Adrenal gland (tissue), 19 donors: ENCODE data around the gene PDE4DIP. TPM values are rescaled to one million over a fixed set of nuclear protein-coding genes. Genes with fewer than 3 reads are reported as not detected.
"Not testable (repeated sequence)": the region's sequence is repeated elsewhere in the genome, so short reads cannot be mapped to it uniquely, and the experiment has no call there.

Experiments used
- DNase-seq, 7 donors: peaks; one replicate each; pipeline ENCODE4 v3.0.0-alpha.2; 2019 to 2020
- H3K27ac ChIP-seq, 5 donors: fragments of 200-600 bp; sonication (generic) in 4 of 5; 1 replicate in 3 of 5; 2 replicates in 2 of 5; pipeline versions ENCODE4 v1.5.1 to v1.8.0; 2016 to 2020; ENCODE audit warnings: mild to moderate bottlenecking in 1 of 5
- H3K27me3 ChIP-seq: fragments of 200-600 bp; 2 replicates; pipeline ENCODE4 v1.8.0; 2021
- H3K36me3 ChIP-seq, 2 donors: fragments of 200-600 bp; replicated peaks in 1 of 2; 1 replicate in 1 of 2; 2 replicates in 1 of 2; pipeline versions ENCODE4 v1.5.1 to v1.8.0; 2018 to 2022
- H3K4me1 ChIP-seq, 2 donors: fragments of 200-600 bp; replicated peaks in 1 of 2; 1 replicate in 1 of 2; 2 replicates in 1 of 2; pipeline versions ENCODE4 v1.5.1 to v1.8.0; 2018 to 2021
- H3K4me3 ChIP-seq, 4 donors: fragments of 200-600 bp; sonication (generic) in 3 of 4; one replicate each; pipeline ENCODE4 v1.5.1; 2016 to 2018
- H3K9me3 ChIP-seq, 3 donors: fragments of 200-600 bp; sonication (generic) in 1 of 3; replicated peaks in 1 of 3; 1 replicate in 2 of 3; 2 replicates in 1 of 3; pipeline versions ENCODE4 v1.5.1 to v1.8.0; 2016 to 2021
- WGBS, 4 donors: extraction: QIAGEN DNeasy Blood & Tissue Kit in 2 of 4; methylation state at CpG; one replicate each; pipeline versions ENCODE4 v1.1.5 to v1.1.7; 2013 to 2017; 5-methylcytosine and 5-hydroxymethylcytosine counted together
- intact Hi-C, 2 donors: fragments of 100-400 bp; cut with DNase I; formaldehyde crosslinking; loops; one replicate each; pipeline versions ENCODE4 v1.14.1 to v1.15.0; 2022 to 2023
- long read RNA-seq, 10 donors: library from polyadenylated mRNA in 3 of 10; unstranded in 2 of 10; stranded (forward) in 1 of 10; transcript quantifications; one replicate each; pipeline ENCODE4 v2.0.0 and lab custom pipeline, GENCODE V29; 2021 to 2026
- polyA plus RNA-seq, 3 donors: library from polyadenylated mRNA; stranded (reverse); fragments of 200-250 nt in 2 of 3; fragments of 350-450 nt in 1 of 3; fragmentation: Illumina TruSeq in 1 of 3; extraction: RNeasy Lipid Tissue Mini Kit (QIAGEN cat#74804) in 1 of 3; gene quantifications; one replicate each; pipeline ENCODE4 v1.2.3, GENCODE V29; 2013 to 2014
- total RNA-seq, 9 donors: library from RNA; depleted of rRNA in 4 of 9; stranded (reverse); fragments of >200 nt in 4 of 9; fragments of 120-200 nt in 1 of 9; fragmentation: NEBNext Ultra II Directional in 1 of 9; extraction: Animal tissue kit (Norgen Biotek cat#: 25700) in 1 of 9; gene quantifications; one replicate each; pipeline versions ENCODE4 v1.1.0 to v1.2.4, GENCODE V29; 2013 to 2023
- donor health status: healthy with polysubstance abuse.
- donor health status: Bipolar disorder and iron deficiency.
- donor health status: DM: yes; HTN: yes; CAD: no.
- donor health status: DM: no; HTN: no; CAD: no.
- donor health status: DM: no; HTN: no; CAD: no.
- donor health status: DM: yes; HTN: yes; CAD: no.

The PDE4DIP gene
- total RNA-seq (10 to 100 TPM; 12.5 to 31.9 (median 22.8) TPM), polyA plus RNA-seq (10 to 100 TPM in 2 of 3 donors, 1 to 10 TPM in 1; 6.1 to 28.4 (median 17.7) TPM)
- long read RNA-seq, donor 1 = 0 reads
- long read RNA-seq, donor 2 = 0 reads
- long read RNA-seq, donor 3 = 0 reads
- long read RNA-seq, donor 4, partial matches to known transcripts = 3 of 3 reads
- long read RNA-seq, donor 4, other reads (novel, unspliced or antisense) = 0 of 3 reads
- long read RNA-seq, donor 5, full-length matches to known transcripts = 19 of 23 reads
- long read RNA-seq, donor 5, partial matches to known transcripts = 2 of 23 reads
- long read RNA-seq, donor 5, other reads (novel, unspliced or antisense) = 2 of 23 reads
- long read RNA-seq, donor 6, partial matches to known transcripts = 9 of 11 reads
- long read RNA-seq, donor 6, other reads (novel, unspliced or antisense) = 1 of 11 reads
- long read RNA-seq, donor 7 = 0 reads
- long read RNA-seq, donor 8, full-length matches to known transcripts = 3 of 3 reads
- long read RNA-seq, donor 8, partial matches to known transcripts = 0 of 3 reads
- long read RNA-seq, donor 8, other reads (novel, unspliced or antisense) = 0 of 3 reads
- long read RNA-seq, donor 9 = 0 reads
- long read RNA-seq, donor 10 = 0 reads

DNA sequence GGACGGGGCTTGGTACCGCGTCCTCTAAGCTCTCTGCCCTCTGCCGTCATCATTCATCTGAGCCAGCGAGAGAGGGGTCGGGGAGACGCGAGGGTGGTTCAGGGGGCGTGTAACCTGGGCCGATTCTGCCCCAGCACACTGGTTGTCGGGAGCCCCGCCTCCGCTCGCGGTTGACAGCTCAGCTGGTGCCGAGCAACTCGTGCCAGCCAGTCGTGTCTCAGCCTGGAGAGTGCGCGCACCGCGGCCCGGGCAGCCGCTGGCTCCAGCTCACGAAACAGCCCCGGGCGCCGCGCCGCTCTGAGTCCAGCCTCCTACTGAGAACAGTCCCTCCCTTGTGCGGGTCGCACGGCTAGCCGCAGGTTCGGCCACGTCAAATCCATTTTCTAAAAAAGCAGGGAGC lies at the start of gene PDE4DIP:
PDE4DIP (plus strand) TSS at position 209 of the 400 bp plus-strand sequence. CDS start 347 bp downstream, outside the sequence.
- H3K4me1 ChIP-seq, H3K27me3 ChIP-seq, H3K9me3 ChIP-seq, intact Hi-C loops, H3K36me3 ChIP-seq, H3K27ac ChIP-seq, H3K4me3 ChIP-seq: not testable (repeated sequence)
- WGBS, 4 donors = 0% methylated on average over 4 to 12 of the region's 36 CpGs; no CpG with 5 or more reads in 2 of the 4 donors
- DNase-seq = peak in 2 of 7 donors; percentile 2 to 23

DNA sequence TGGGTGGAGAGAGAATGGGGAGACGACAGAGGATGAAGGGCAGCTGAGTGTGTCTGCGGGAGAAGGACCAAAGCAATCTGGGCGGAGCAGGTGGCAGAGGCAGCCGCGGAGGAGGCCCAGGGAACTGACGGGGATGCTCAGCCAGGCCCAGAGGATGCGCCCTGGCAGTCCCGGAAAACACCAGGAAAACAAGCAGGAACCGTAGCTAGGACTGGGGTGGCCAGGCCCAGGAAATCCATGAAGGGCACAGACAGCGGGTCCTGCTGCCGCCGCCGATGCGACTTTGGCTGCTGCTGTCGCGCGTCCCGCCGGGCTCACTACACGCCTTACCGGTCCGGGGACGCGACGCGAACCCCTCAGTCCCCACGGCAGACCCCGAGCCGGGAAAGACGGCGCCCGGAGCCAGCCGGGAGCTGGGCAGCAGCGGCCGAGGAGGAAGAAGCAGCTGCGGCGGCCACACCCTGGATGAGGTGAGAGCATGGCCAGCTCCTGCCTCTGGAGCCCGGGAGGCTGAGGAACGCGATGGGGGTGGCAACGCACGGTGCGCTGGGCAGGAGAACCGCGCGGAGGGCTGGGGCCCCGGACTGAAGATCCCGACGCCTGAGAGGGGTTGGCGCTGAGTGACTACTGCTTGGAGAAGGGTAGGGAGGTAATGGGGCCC lies 35.8 kb upstream of the PDE4DIP start:
- H3K9me3 ChIP-seq, intact Hi-C loops, H3K4me3 ChIP-seq, H3K36me3 ChIP-seq, H3K27me3 ChIP-seq, H3K4me1 ChIP-seq, DNase-seq, H3K27ac ChIP-seq: not testable (repeated sequence)
- no CpG with 5 or more reads among the region's 50 CpGs for WGBS, 4 donors

DNA sequence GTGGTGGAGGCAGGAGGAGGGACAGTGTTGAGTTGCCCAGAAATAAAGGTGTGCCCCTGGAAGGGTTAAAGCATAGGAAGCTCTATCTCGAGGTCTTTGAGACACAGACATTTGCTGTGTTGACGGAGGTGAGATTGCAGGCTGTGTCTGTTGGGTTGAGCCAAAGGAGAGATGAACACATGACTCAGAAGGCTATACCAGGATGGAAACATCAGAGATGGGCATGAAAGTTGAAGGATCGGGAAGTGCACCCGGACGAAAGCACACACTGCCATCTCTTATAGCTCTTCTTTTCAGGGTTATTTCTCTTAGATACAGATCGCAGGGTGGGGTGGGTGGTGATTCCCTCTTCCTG lies 35.3 kb upstream of the PDE4DIP start:
- H3K27me3 ChIP-seq, DNase-seq, H3K9me3 ChIP-seq, H3K27ac ChIP-seq, H3K4me3 ChIP-seq, H3K4me1 ChIP-seq, H3K36me3 ChIP-seq, intact Hi-C loops: not testable (repeated sequence)
- no CpG with 5 or more reads among the region's 6 CpGs for WGBS, 4 donors

DNA sequence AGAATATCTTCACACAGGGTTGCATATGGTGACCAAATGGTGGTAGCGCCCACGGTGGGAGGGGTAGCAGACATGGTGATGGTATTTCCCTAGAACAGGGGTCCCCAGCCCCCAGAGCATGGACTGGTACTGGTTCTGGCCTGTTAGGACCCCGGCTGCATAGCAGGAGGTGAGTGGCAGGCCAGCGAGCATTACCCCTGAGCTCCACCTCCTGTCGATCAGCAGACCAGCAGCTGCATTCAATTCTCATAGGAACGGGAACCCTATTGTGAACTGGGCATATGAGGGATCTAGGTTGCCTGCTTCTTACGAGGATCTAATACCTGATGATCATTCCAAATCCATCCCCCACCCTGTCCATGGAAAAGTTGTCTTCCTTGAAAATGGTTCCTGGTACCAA lies 22.0 kb upstream of the PDE4DIP start:
- 67 to 100% (median 89%) methylated on average over 1 to 2 of the region's 7 CpGs; no CpG with 5 or more reads in 1 of the 4 donors for WGBS, 4 donors
- H3K27ac ChIP-seq, H3K4me3 ChIP-seq, H3K4me1 ChIP-seq, H3K9me3 ChIP-seq, intact Hi-C loops, H3K36me3 ChIP-seq, DNase-seq, H3K27me3 ChIP-seq: not testable (repeated sequence)

DNA sequence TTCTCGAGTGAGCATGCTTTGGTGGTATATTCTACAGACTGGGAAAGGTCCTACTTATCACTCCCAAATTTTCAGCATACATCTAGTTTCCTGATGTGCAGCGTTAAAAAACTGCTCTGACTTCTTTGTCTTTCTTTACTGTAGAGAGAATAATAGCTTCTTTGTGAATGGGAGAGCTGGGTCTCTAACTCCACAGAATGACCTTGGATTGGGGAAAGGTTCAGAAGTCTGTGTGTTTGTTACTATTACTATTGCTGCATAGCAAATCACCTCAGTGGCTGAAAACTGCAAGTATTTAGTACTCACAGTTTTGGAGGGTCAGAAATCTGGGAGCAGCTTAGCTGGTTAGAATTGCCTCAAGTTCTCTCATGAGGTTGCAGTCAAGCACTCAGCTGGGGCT lies 20.4 kb upstream of the PDE4DIP start:
- H3K36me3 ChIP-seq, intact Hi-C loops, H3K9me3 ChIP-seq, DNase-seq, H3K27ac ChIP-seq, H3K27me3 ChIP-seq, H3K4me3 ChIP-seq, H3K4me1 ChIP-seq: not testable (repeated sequence)
- 33 to 100% methylated on average over 1 of the region's 2 CpGs; no CpG with 5 or more reads in 2 of the 4 donors for WGBS, 4 donors

DNA sequence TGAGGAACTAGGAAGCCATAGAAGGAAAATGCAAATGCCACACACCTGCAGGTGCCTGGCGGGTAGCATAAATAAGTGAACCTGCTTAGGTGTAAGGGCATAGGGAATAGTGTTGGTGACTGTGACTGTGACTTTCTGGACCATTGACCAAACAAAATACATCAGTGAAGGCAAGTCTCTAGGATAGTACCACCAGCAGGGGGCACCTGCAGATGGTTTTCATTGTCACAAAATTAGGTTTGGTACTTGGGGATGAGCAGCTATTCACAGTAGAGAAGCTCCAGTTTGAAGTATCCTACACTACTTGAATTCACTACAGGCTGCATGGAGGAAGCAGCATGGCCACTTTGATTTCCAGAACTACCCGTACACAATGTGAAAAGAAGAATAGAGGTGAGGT lies 19.2 kb upstream of the PDE4DIP start:
- H3K4me1 ChIP-seq, H3K27me3 ChIP-seq, H3K4me3 ChIP-seq, intact Hi-C loops, H3K36me3 ChIP-seq, H3K9me3 ChIP-seq, H3K27ac ChIP-seq, DNase-seq: not testable (repeated sequence)
- no CpG with 5 or more reads among the region's 2 CpGs for WGBS, 4 donors

DNA sequence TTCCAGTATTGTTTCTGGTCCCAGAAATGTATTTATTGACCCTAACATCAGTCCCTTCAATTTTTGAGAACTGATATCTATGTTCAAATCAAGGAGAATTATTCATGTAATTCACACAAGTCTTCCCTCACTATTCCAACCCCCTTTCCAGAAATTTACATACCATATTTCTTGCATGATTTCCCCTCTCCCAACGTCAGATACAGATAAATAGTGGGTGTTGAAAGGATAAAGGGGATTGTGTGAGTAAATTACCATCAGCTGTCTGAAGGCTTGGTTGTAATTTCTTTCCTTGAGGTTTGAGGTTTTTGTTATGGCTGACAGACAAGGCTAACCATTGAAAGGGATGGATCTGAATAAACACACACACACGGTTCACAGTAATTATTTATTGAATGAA lies 15.7 kb upstream of the PDE4DIP start:
- H3K4me3 ChIP-seq, H3K36me3 ChIP-seq, H3K4me1 ChIP-seq, H3K27me3 ChIP-seq, H3K9me3 ChIP-seq, H3K27ac ChIP-seq, DNase-seq, intact Hi-C loops: not testable (repeated sequence)
- WGBS, 4 donors = 45 to 67% (median 56%) methylated on average over 1 of the region's 2 CpGs

DNA sequence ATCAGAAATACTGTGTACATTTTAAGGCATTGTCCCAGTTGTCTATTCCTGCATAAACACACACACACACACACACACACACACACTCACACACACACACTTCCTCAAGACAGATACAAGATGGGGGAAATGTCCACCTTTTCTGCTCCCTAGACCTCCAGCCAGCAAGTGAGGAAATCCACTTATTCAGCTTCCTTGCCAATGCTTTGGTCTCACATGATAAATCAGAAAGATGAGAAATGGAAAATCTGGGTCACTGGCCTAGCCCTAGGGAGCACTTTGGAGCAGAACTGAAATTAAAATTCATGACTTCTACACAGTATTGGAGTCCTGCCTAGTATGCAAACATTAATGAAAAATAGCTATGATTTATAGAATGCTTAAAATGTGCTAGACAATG lies 15.3 kb upstream of the PDE4DIP start:
- intact Hi-C loops = not testable (repeated sequence)
- peak in 2 of 7 donors; percentile 0 to 11 for DNase-seq

DNA sequence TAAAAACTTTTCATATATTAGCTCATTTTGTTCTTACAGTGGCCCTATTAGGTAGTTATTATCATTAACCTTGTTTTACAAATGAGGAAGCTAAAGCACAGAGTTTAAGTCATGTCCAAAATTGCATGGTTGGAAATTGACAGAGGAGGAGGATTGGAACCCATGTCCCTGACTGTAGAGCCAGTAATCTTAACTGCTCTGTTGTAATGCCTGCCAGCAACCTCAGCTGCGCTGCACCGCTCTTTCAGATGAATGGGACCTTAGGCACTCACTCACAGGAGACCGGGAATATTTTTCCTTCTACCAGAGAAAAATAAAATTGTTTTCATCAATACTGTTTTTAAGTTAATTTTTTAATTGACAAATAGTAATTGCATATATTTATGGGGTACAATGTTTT lies 14.9 kb upstream of the PDE4DIP start:
- WGBS, 4 donors = no CpG with 5 or more reads among the region's 3 CpGs
- H3K27me3 ChIP-seq, H3K4me1 ChIP-seq, DNase-seq, H3K36me3 ChIP-seq, H3K9me3 ChIP-seq, H3K4me3 ChIP-seq, intact Hi-C loops, H3K27ac ChIP-seq: not testable (repeated sequence)

More for the DNA sequence above, 15.3 kb upstream of the PDE4DIP start:
- H3K27ac ChIP-seq, H3K4me1 ChIP-seq, H3K4me3 ChIP-seq, H3K9me3 ChIP-seq, H3K36me3 ChIP-seq, H3K27me3 ChIP-seq: not testable (repeated sequence)

DNA sequence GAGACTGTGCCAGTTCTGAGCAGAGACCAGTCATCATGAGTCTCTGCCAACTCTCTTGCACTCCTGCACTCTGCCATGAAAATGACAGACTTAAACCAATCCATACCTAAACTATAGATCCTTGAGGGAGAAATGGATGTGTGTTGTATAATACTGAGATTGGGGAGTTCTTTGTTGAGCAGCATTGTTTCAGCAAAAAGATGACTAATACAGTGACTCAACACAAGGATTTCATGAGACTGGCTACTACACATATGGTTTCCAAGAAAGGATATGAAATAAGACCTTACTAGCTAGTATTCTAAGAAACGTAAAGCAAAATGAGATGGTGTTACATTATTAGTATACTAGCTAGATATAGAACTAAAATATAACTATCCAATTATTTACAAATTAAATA lies 3.0 kb upstream of the PDE4DIP start:
- H3K27ac ChIP-seq, H3K27me3 ChIP-seq, H3K36me3 ChIP-seq, intact Hi-C loops, H3K4me1 ChIP-seq, H3K4me3 ChIP-seq, DNase-seq, H3K9me3 ChIP-seq: not testable (repeated sequence)
- WGBS, 4 donors = 83% methylated on average over 1 of the region's 1 CpG; no CpG with 5 or more reads in 3 of the 4 donors

DNA sequence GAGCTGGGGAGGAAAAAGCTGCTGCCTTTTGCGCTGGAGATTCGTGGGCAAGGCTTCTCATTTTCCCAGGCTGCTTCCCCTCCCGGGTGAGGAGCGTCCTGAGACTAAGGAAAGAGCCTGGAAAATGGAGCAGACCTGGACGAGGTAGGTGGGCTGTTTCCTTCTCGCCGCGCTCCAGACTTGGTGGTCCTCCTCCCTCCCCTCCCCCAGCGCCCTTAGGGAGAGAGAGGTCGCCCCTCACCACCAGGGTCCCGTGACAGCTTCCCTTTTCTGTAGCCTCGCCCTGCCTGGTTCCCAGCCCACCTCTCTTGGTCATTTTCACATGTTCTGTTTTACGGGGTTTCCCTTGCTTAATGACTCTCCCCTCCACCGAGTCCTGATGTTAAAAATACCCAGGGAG lies 423 bp downstream of the PDE4DIP start:
- H3K4me3 ChIP-seq, DNase-seq, H3K27ac ChIP-seq, H3K4me1 ChIP-seq, H3K36me3 ChIP-seq, intact Hi-C loops, H3K27me3 ChIP-seq, H3K9me3 ChIP-seq: not testable (repeated sequence)
- WGBS, 4 donors = no CpG with 5 or more reads among the region's 14 CpGs
